Measurements from ENCODE around the gene LCE3D. TPM values are rescaled to one million over a fixed set of nuclear protein-coding genes. Genes with fewer than 3 reads are reported as not detected.

The LCE3D gene
- total and polyA plus RNA-seq, 9 donors, result not detected

GRCh38 chr1:152539901-152540300, 40.4 kb downstream of the LCE3D start:
- H3K36me3 ChIP-seq, result no peaks in the 10 kb centered on the region
- no peak for DNase-seq
- no peaks in the 10 kb centered on the region for H3K9me3 ChIP-seq
- 55 to 66% (median 64%) methylated on average over 2 of the region's 2 CpGs for WGBS, 3 donors
- TF ChIP-seq EP300 (IDR thresholded peaks at IDR 0.05) (no peak), POLR2A (IDR thresholded peaks at IDR 0.05) (no peak), CTCF (IDR thresholded peaks at IDR 0.05) (no peak)
- H3K27ac ChIP-seq, result no peak overlapping the region
- H3K4me3 ChIP-seq, result no peak overlapping the region
- H3K4me1 ChIP-seq (ENCODE audit: insufficient read depth), result no peaks in the 10 kb centered on the region
- H3K27me3 ChIP-seq, result no peaks in the 10 kb centered on the region
- intact Hi-C loops (cut with DNase I), result no loop called here

GRCh38 chr1:152537496-152537895, 42.8 kb downstream of the LCE3D start:
- Histone ChIP-seq H3K27ac (no peak overlapping the region), H3K4me1 (ENCODE audit: insufficient read depth) (no peaks in the 10 kb centered on the region), H3K4me3 (no peak overlapping the region), H3K27me3 (no peaks in the 10 kb centered on the region), H3K9me3 (no peaks in the 10 kb centered on the region), H3K36me3 (no peaks in the 10 kb centered on the region)
- 31 to 49% (median 43%) methylated on average over 4 of the region's 4 CpGs for WGBS, 3 donors
- DNase-seq, result no peak
- no peak for TF ChIP-seq CTCF (IDR thresholded peaks at IDR 0.05)
- no peak for TF ChIP-seq POLR2A (IDR thresholded peaks at IDR 0.05)
- no peak for TF ChIP-seq EP300 (IDR thresholded peaks at IDR 0.05)
- intact Hi-C loops (cut with DNase I), result no loop called here

- intact Hi-C loops (cut with DNase I), result no loop called here
- Histone ChIP-seq H3K4me3 (no peak overlapping the region), H3K4me1 (ENCODE audit: insufficient read depth) (no peaks in the 10 kb centered on the region), H3K36me3 (no peaks in the 10 kb centered on the region), H3K9me3 (no peaks in the 10 kb centered on the region), H3K27me3 (no peaks in the 10 kb centered on the region), H3K27ac (no peak overlapping the region)
- no peak for DNase-seq
- no peak for TF ChIP-seq POLR2A (IDR thresholded peaks at IDR 0.05)
- no peak for TF ChIP-seq EP300 (IDR thresholded peaks at IDR 0.05)
- WGBS, 3 donors, result 51 to 77% (median 56%) methylated on average over 3 of the region's 3 CpGs
Measured at GRCh38 chr1:152535774-152536173, 44.5 kb downstream of the LCE3D start.

GRCh38 chr1:152533327-152533938, 46.9 kb downstream of the LCE3D start:
- H3K4me3 ChIP-seq, result no peak overlapping the region
- TF ChIP-seq EP300 (IDR thresholded peaks at IDR 0.05) (no peak), POLR2A (IDR thresholded peaks at IDR 0.05) (no peak), CTCF (IDR thresholded peaks at IDR 0.05) (no peak)
- H3K36me3 ChIP-seq, result no peaks in the 10 kb centered on the region
- H3K9me3 ChIP-seq, result no peaks in the 10 kb centered on the region
- no peaks in the 10 kb centered on the region for H3K4me1 ChIP-seq (ENCODE audit: insufficient read depth)
- WGBS, 3 donors, result 21 to 27% (median 24%) methylated on average over 7 of the region's 7 CpGs
- intact Hi-C loops (cut with DNase I), result no loop called here
- H3K27ac ChIP-seq, result no peak overlapping the region
- no peak for DNase-seq
- no peaks in the 10 kb centered on the region for H3K27me3 ChIP-seq

Small RNA genes within 50 kb of the gene (small RNA-seq; reads per million reads assigned to genes)
- not detected for gene LCE3A
- not detected for gene LCE3B

Other genes starting within 250 kb of the LCE3D start
- not detected for gene FLG2, start 220.5 kb downstream of the LCE3D start, total RNA-seq
- not detected for gene FLG2, start 220.5 kb downstream of the LCE3D start, polyA plus RNA-seq
- gene CRNN, start 166.3 kb downstream of the LCE3D start, total RNA-seq, result under 1 TPM in 1 of 7 donors, not detected in 6; 0.46 TPM
- gene CRNN, start 166.3 kb downstream of the LCE3D start, polyA plus RNA-seq, result not detected
- gene LCE5A, start 69.7 kb downstream of the LCE3D start, total RNA-seq, result not detected
- gene LCE5A, start 69.7 kb downstream of the LCE3D start, polyA plus RNA-seq, result not detected
- not detected for gene CRCT1, start 66.0 kb downstream of the LCE3D start, total RNA-seq
- not detected for gene CRCT1, start 66.0 kb downstream of the LCE3D start, polyA plus RNA-seq
- not detected for gene LCE3E, start 13.7 kb downstream of the LCE3D start, total RNA-seq
- not detected for gene LCE3E, start 13.7 kb downstream of the LCE3D start, polyA plus RNA-seq
- gene LCE3C, start 19.7 kb upstream of the LCE3D start, total RNA-seq, result not detected
- gene LCE3C, start 19.7 kb upstream of the LCE3D start, polyA plus RNA-seq, result not detected
- gene LCE3B, start 33.3 kb upstream of the LCE3D start, total RNA-seq, result not detected
- not detected for gene LCE3B, start 33.3 kb upstream of the LCE3D start, polyA plus RNA-seq
- gene LCE3A, start 42.6 kb upstream of the LCE3D start, total RNA-seq, result not detected
- not detected for gene LCE3A, start 42.6 kb upstream of the LCE3D start, polyA plus RNA-seq
- not detected for gene LCE2D, start 82.9 kb upstream of the LCE3D start, total RNA-seq
- not detected for gene LCE2D, start 82.9 kb upstream of the LCE3D start, polyA plus RNA-seq
- gene LCE2C, start 94.8 kb upstream of the LCE3D start, total RNA-seq, result not detected
- not detected for gene LCE2C, start 94.8 kb upstream of the LCE3D start, polyA plus RNA-seq
- gene LCE2B, start 105.6 kb upstream of the LCE3D start, total RNA-seq, result not detected
- not detected for gene LCE2B, start 105.6 kb upstream of the LCE3D start, polyA plus RNA-seq
- not detected for gene LCE2A, start 117.8 kb upstream of the LCE3D start, total RNA-seq
- not detected for gene LCE2A, start 117.8 kb upstream of the LCE3D start, polyA plus RNA-seq
- gene LCE4A, start 127.6 kb upstream of the LCE3D start, total RNA-seq, result not detected
- gene LCE4A, start 127.6 kb upstream of the LCE3D start, polyA plus RNA-seq, result not detected
- gene KPRP, start 177.5 kb upstream of the LCE3D start, total RNA-seq, result not detected
- gene KPRP, start 177.5 kb upstream of the LCE3D start, polyA plus RNA-seq, result not detected
- not detected for gene LCE1F, start 194.6 kb upstream of the LCE3D start, total RNA-seq
- gene LCE1F, start 194.6 kb upstream of the LCE3D start, polyA plus RNA-seq, result not detected
- not detected for gene LCE1E, start 205.7 kb upstream of the LCE3D start, total RNA-seq
- not detected for gene LCE1E, start 205.7 kb upstream of the LCE3D start, polyA plus RNA-seq
- gene LCE1D, start 216.2 kb upstream of the LCE3D start, total RNA-seq, result not detected
- gene LCE1D, start 216.2 kb upstream of the LCE3D start, polyA plus RNA-seq, result not detected
- not detected for gene LCE1C, start 226.1 kb upstream of the LCE3D start, total RNA-seq
- gene LCE1C, start 226.1 kb upstream of the LCE3D start, polyA plus RNA-seq, result not detected
- not detected for gene LCE1B, start 231.5 kb upstream of the LCE3D start, total RNA-seq
- not detected for gene LCE1B, start 231.5 kb upstream of the LCE3D start, polyA plus RNA-seq
- not detected for gene LCE1A, start 247.0 kb upstream of the LCE3D start, total RNA-seq
- not detected for gene LCE1A, start 247.0 kb upstream of the LCE3D start, polyA plus RNA-seq

Data from ovary (tissue), 9 donors.